Non-pigmented ciliary epithelial cell (primary cell): ENCODE data around the gene STOML1.

ENCODE experiments used
- DNase-seq: peaks from one replicate; pipeline ENCODE4 v3.0.0-alpha.2; 2010; ENCODE audit warnings: low read depth

Gene STOML1

GRCh38 chr15:74019734-74020133, 27.6 kb upstream of the STOML1 start:
- DNase-seq, result no peak

- DNase-seq, result no peak
Observed at GRCh38 chr15:74013374-74013894, 21.3 kb upstream of the STOML1 start.

DNA sequence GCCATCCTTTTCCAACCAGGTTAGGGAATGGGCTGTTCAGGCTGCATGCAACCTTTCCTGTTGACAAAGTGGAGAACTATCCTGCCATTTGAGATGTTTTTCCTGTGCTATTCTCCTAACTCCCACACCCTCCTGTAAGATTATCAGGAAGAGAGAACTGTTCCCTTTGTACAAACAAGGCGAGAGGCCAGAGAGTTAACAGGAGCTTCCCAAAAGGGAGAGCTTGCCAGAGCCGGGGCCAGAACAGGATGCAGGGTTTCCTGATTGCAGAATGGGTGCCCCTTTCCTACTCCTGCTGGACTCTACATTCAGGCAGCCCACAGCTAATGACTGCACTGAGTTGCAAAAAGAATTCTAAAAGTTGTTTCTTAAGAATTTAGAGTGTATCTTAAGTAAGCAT, 19.5 kb upstream of the STOML1 start:
- DNase-seq, result no peak

DNA sequence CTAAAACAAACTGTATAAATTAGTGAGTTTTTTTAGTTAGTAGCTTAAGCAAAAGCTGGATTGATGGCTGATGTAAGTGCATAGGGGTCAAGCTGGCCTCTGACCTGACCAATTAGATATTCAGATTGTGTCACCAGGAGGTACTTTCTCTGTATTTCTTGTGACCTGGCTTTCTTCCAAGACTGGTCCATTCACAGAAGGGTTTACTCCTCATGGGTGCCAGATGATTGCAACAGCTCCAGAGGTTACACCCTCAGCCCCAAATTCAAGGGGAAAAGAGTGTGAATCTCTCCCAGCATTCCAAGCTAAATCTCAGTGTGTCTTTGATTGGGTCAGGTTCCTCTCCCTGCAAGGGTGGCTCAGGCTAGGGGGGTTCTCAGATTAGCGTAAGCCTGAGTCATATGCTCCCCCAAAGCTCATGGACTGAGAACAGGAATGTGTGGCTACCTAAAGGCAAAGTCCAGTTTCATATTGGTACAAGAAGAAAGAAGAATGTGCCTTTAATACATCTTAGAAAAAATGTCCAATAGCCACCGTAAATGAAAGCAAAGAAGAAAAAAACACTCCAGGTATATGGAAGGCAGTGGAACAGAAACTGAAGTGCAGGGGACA, 18.9 kb upstream of the STOML1 start:
- no peak for DNase-seq

DNA sequence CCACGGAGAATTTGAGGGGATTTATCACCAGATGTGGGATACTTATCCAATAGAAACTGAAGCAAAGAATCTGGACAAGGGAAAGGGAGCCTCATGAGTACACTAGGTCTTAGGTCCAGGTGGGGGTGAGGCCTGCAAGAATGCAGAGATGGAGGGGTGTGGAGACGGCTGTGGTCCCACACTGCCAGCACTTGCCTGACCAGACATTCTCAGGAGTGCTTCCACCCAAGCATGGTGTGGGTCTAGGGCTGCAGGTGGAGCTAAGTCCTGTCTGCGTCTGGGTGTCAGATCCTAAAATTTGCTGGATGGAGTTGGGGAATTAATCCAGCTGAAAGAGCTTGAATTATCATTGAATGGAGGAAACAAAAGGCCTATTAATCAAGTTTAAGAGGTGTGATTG, 16.8 kb upstream of the STOML1 start:
- no peak for DNase-seq

DNA sequence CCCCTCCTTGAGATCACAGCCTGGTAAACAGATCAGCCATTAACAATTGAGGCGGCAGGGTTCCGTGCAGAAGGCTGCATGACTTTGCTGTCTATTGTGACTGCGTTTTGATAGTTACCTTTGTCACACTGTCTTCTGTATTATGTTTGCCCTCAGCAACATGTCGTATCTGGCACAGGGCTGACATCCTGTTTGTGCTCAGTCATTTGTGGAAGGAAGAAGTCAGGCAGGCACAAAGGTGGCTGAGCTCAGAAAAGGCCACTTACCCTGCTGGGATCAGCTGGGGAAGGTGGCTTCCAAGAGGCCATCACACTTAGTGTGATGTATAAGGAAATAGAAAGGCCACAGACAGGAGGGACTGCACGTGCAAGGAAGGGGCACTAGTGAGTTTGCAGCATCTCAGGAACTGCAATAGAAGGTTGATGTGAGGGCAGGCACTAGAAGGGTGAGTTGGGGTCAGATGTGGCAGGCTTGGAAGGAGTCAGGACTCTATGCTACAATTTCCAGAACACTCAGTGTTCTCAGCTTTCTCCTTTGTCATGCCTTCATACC, 15.8 kb upstream of the STOML1 start:
- DNase-seq, result no peak

DNA sequence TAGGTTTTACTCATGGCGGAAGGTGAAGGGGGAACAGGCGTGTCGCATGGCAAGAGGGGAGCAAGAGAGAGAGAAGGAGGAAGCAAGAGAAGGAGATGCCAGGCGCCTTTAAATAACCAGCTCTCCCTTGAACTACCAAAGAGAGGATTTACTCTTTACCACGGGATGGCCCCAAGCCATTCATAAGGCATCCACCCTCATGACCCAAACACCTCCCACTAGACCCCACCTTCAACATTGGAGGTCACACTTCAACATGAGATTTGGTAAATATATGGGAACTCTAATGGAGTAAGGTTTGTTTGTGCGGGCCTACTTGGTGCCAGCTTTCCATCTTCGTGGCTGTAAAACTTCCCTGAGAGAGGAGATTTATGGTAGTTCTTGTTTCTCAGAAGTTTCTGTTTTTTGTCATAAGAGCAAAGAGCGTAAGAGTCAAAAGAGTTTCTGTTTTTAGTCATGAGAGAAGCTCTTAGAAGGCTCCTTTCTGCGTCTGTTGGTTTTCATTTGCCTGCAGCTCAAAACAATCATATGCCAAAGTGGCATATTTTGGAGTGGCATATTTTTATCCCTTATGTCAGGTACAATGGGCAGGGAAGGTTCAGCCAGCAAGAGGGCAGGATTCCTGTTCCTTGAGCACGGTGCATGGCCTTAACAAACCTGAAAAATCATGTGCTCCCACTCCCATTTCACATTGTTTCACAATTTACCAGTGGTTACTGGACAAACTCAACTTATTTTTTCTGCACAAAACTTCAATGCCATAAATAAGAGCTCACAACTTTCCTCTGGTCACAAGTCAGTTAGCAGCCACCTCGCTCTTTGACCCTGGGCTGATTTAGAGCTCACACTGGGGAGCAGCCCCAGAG, 14.9 kb upstream of the STOML1 start:
- DNase-seq, result no peak

DNA sequence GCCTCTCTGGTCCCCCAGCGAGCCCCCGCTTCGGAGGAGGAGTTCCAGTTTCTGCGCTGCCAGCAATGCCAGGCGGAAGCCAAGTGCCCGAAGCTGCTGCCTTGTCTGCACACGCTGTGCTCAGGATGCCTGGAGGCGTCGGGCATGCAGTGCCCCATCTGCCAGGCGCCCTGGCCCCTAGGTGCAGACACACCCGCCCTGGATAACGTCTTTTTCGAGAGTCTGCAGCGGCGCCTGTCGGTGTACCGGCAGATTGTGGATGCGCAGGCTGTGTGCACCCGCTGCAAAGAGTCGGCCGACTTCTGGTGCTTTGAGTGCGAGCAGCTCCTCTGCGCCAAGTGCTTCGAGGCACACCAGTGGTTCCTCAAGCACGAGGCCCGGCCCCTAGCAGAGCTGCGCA, 5.9 kb upstream of the STOML1 start:
- no peak for DNase-seq

DNA sequence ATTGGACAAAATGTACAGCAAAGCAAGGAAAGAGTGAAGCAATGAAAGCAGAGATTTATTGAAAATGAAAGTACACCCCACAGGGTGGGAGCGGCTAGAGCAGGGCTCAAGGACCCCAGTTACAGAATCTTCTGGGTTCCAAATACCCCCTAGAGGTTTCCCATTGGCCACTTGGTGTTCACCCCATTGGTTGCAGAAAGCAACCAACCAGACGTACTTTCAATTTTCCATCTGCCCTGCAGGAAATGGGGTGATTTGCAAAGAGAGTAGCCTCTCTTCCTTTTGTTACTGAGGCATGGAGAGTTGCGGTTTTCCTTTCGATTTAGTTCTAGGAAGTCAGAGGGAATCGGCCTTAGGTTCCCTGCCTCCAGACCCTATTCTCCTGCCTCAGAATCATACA, 4.8 kb upstream of the STOML1 start:
- no peak for DNase-seq

DNA sequence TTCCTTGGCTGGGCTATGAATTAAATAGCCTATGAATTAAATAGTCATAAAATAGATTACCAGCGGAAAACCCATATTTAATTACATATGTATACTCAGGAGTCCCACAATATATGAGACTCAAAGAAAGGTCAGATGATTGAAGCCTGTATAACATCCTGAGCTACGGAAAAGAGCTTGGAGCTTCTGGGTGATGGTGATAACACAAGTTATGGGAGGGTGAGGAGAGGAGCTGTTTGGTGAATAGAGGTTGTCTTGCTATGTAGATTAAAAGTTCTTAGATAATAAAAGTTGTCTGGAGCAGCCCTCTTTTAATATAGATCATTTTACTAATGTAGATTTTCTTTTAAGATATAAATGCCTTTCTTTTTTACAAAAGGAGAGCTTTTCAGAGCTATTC, 4.2 kb upstream of the STOML1 start:
- no peak for DNase-seq

DNA sequence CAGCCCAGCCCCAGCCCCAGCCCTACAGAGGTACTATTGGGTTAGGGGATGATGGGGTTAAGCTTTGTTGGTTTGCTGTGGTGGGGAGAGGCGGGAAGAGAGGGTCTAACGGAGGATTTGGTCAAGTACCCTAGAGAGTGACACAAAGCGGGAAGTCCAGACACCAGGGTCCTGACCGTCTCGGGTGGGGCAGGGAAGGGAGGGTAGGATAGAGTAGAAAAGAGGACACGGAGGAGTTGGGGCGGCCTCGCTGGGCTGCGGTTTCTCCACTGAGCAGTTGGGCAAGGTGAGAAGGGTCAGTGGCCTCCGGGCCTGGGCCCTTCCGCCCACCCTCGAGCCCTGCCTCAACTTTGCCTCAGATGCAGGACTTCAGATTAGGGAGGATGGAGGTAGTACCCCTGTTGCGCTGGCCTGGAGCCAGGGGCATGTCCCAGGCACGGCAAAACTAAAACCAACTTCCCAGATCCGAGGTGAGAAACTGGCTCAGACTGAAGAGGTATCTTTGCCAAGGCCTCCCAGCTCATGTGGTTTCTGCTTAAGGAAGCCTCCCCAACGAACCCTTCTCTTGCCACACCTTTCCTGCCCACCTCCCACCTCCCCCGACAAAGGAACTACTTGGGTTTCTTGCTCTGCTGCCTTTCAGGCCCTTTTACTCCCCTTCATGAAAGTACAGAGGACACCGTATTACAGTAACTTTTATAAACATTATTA, 3.0 kb upstream of the STOML1 start:
- no peak for DNase-seq

GRCh38 chr15:73994413-73994883, 2.4 kb upstream of the STOML1 start, which contains the start of gene PML:
PML (plus strand) TSS chr15:73994716; CDS start chr15:73994813, 97 bp downstream.
- peak; percentile 72 for DNase-seq

- no peak for DNase-seq
Observed at GRCh38 chr15:73993211-73993994, 1.3 kb upstream of the STOML1 start.

- no peak for DNase-seq
Observed at GRCh38 chr15:73992594-73992898, 451 bp upstream of the STOML1 start.

GRCh38 chr15:73991260-73991659, 835 bp downstream of the STOML1 start:
- no peak for DNase-seq

GRCh38 chr15:73990250-73991005, 1.7 kb downstream of the STOML1 start:
- no peak for DNase-seq

GRCh38 chr15:73989001-73989798, 2.9 kb downstream of the STOML1 start:
- no peak for DNase-seq

GRCh38 chr15:73988445-73988969, 3.6 kb downstream of the STOML1 start:
- DNase-seq, result no peak

GRCh38 chr15:73987681-73988444, 4.2 kb downstream of the STOML1 start:
- DNase-seq, result no peak
